Large intestine (tissue), 3 donors: ENCODE measurements around the gene SFRP5. TPM values are rescaled to one million over a fixed set of nuclear protein-coding genes. Genes with fewer than 3 reads are reported as not detected.

Source experiments
- DNase-seq, 2 donors: peaks; one replicate each; pipeline versions ENCODE4 v3.0.0 to v3.0.0-alpha.2; 2013
- H3K27ac ChIP-seq: one replicate; pipeline ENCODE4 v1.5.1; 2013; ENCODE audit warnings: low read length
- H3K27me3 ChIP-seq: 2 replicates; pipeline ENCODE4 v1.6.1; 2013; ENCODE audit warnings: low read length; ENCODE audit not compliant: control insufficient read depth, insufficient read depth
- H3K36me3 ChIP-seq: 2 replicates; pipeline ENCODE4 v1.6.1; 2013; ENCODE audit warnings: low read length; ENCODE audit not compliant: control insufficient read depth, insufficient read depth
- H3K4me1 ChIP-seq: one replicate; pipeline ENCODE4 v1.6.1; 2013; ENCODE audit warnings: low read length; ENCODE audit not compliant: control insufficient read depth, insufficient read depth
- H3K4me3 ChIP-seq: one replicate; pipeline ENCODE4 v1.5.1; 2013; ENCODE audit warnings: low read length
- H3K9me3 ChIP-seq: one replicate; pipeline ENCODE4 v1.6.1; 2013; ENCODE audit warnings: mild to moderate bottlenecking, low read depth, low read length, moderate library complexity; ENCODE audit not compliant: control insufficient read depth
- WGBS: methylation state at CpG from one replicate; pipeline ENCODE4 v1.1.5; 2013; ENCODE audit warnings: low lambda C conversion rate; ENCODE audit not compliant: insufficient coverage; 5-methylcytosine and 5-hydroxymethylcytosine counted together
- polyA plus RNA-seq: library from polyadenylated mRNA; unstranded; fragments of 120-200 nt; gene quantifications from one replicate; pipeline ENCODE4 v1.2.1, GENCODE V29; 2013

Gene SFRP5
- polyA plus RNA-seq, 1 donor = 25.0 TPM

DNA sequence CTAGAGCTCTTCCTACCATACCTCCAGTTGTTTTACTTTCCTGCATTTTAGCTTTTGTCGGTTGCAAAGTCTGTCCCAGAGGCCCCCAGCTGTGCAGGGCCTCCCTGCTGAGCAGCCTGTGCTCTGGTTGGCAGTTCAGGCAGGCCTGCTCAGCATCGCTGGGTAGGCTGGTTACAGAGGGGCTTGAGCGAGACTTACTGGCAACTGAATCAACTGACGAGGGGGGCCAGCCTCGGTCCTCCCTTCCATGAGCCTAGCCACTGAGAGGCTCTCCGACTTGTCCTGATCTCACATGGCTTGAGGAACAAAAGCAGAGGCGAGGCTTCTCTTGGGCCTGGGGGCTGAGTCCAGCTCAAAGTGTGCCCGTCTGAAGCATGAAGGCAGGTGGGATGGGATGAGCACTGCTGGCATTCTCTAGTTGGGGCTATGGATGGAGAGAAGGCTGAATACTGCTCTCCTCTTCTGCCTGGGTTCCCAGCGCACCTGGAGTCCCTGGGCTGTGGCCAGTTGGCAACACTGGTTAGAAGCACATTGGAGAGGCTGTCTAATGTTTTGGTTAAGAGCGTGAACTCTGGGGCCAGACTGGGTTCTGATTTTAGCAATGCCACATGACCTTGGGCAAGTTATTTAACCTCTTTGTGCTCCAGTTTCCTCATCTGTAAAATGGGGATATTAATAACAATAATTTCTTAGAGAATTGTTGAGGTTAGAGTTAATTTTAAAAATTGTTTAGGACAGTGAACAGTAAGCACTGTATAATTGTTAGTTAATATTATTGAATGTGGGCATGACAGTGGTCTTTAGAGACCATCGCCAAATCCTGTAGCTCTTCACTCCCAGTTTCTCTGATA is 6.9 kb upstream of the SFRP5 start:
- H3K27ac ChIP-seq = no peak overlapping the region
- H3K9me3 ChIP-seq = no peaks in the 10 kb centered on the region
- H3K36me3 ChIP-seq = no peaks in the 10 kb centered on the region
- DNase-seq = no peak
- H3K4me1 ChIP-seq = peaks cover 12% of the 10 kb centered on the region
- WGBS = 100% methylated on average over 1 of the region's 11 CpGs
- H3K27me3 ChIP-seq = no peaks in the 10 kb centered on the region
- H3K4me3 ChIP-seq = no peak overlapping the region

DNA sequence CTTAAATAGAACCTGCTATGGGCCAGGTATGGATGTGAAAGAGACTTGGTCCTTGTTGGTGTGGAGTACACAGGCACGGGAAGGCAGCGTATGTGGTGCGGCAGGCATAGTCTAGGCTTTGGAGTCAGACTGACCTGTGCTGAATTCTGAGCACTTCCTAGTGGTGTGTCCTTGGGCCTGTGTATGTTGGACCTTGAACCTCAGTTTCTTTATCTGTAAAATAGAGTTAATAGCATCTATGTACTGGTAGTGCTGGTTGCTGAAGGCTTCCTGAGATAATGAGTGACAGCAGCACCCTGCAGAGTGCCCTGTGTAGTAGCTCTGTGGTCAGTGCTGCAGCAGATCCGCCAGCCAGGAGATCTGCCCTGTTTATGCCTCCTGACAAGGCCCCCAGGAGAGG is 5.3 kb upstream of the SFRP5 start:
- Histone ChIP-seq H3K4me3 (no peak overlapping the region), H3K4me1 (peaks cover 24% of the 10 kb centered on the region), H3K27me3 (peaks cover 14% of the 10 kb centered on the region), H3K27ac (no peak overlapping the region), H3K9me3 (no peaks in the 10 kb centered on the region), H3K36me3 (no peaks in the 10 kb centered on the region)
- WGBS = no CpG with 5 or more reads among the region's 4 CpGs
- DNase-seq = peak; percentile 38 to 58

- DNase-seq = no peak
- Histone ChIP-seq H3K4me3 (no peak overlapping the region), H3K4me1 (peaks cover 25% of the 10 kb centered on the region), H3K27ac (no peak overlapping the region), H3K36me3 (no peaks in the 10 kb centered on the region), H3K27me3 (peaks cover 30% of the 10 kb centered on the region), H3K9me3 (no peaks in the 10 kb centered on the region)
- WGBS = no CpG with 5 or more reads among the region's 10 CpGs
Observed at GRCh38 chr10:97774811-97775294, 3.1 kb upstream of the SFRP5 start.

DNA sequence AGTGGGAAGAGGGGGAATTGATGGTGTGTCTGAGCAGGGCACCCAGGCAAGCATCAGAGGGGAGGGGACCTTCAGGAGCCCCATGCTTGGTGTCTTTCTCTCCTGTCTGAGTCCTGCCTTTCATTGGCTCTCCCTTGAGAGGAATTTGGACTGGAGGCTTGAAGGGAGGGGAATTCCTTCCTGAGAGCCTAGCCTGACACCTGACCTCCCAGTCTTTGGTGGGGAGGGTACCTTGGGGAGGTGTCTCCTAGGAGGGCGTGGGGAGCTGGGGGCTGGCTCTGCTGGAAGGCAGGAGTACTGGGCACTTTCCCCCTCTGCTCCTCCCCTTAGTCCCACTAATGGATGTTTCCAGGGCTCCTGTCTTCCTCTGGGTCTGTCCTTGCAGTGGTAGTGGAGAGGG is 1.3 kb upstream of the SFRP5 start:
- no peaks in the 10 kb centered on the region for H3K9me3 ChIP-seq
- H3K4me1 ChIP-seq = peaks cover 25% of the 10 kb centered on the region
- DNase-seq = no peak
- H3K27ac ChIP-seq = no peak overlapping the region
- WGBS = no CpG with 5 or more reads among the region's 1 CpG
- peaks cover 30% of the 10 kb centered on the region for H3K27me3 ChIP-seq
- H3K4me3 ChIP-seq = no peak overlapping the region
- no peaks in the 10 kb centered on the region for H3K36me3 ChIP-seq

GRCh38 chr10:97771055-97771891 is 526 bp downstream of the SFRP5 start:
- H3K4me3 ChIP-seq = peak overlapping the region; percentile 53
- H3K9me3 ChIP-seq = no peaks in the 10 kb centered on the region
- peaks cover 20% of the 10 kb centered on the region for H3K4me1 ChIP-seq
- peaks cover 30% of the 10 kb centered on the region for H3K27me3 ChIP-seq
- peak in 1 of 2 donors; percentile 72 for DNase-seq
- H3K36me3 ChIP-seq = peaks cover 2% of the 10 kb centered on the region
- WGBS = no CpG with 5 or more reads among the region's 90 CpGs
- H3K27ac ChIP-seq = no peak overlapping the region

DNA sequence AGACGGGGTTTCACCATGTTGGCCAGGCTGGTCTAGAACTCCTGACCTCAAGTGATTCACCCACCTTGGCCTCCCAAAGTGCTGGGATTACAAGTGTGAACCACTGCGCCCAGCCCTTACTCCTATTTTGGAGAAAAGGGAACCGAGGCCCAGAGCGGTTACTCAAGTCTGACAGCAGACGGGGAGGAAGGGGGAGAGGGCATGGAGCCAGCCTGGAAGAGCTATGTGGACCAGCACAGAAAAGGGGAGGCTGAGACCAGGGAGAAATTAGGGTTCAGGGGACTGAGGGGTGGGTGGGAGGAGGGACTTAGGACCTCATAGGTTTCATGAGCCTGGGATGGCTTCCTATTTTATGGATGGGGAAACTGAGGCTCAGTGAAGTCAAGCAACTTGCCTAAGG is 1.5 kb downstream of the SFRP5 start:
- DNase-seq = no peak
- H3K27ac ChIP-seq = no peak overlapping the region
- no peaks in the 10 kb centered on the region for H3K9me3 ChIP-seq
- peaks cover 20% of the 10 kb centered on the region for H3K4me1 ChIP-seq
- no peak overlapping the region for H3K4me3 ChIP-seq
- H3K27me3 ChIP-seq = peaks cover 30% of the 10 kb centered on the region
- H3K36me3 ChIP-seq = peaks cover 2% of the 10 kb centered on the region
- no CpG with 5 or more reads among the region's 5 CpGs for WGBS

DNA sequence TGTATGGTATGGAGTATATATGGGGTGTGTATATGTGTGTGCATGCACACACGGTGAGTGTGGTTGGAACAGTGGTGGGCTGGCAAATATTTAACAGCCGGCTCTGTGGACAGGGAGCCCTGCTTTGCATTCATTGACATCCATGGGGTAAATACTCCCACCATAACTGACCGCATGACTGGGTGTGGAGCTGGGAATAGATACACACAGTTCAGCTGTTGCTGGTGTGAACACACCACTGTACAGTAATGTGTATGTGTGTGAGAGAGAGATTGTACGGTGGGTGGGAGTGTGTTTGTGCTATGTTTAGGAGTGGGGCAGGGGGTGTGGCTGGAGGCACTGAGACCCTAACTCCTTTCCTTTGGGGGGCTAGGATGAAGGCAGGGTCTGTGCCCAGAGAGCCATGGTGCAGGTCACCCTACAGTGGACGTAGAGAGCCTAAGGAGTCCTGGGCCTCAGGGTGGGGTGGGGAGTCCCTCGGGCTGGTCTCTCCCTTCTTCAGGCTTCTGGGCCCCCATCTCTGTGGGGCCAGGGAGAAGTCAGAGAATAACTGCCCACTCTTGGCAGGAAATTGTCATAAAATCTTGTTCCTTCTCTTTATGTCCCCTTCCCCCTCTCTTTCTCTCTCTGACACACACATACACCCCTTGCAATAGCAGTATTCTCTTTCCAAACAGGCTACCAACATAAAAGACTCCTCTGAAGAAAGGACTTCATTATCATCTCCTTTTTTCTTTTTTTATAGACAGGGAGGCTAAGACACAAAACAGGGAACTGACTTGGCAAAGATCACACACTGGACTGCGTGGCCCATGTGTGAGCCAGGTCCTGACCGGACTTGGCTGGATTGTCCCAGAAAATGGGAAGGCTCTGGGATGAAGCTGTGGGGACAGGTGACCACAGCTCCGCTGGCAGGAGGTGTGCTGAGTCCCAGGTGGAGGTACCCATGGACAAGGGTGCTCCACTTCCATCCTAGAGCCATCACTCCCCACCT is 3.2 kb downstream of the SFRP5 start:
- Histone ChIP-seq H3K36me3 (peaks cover 2% of the 10 kb centered on the region), H3K27me3 (peaks cover 29% of the 10 kb centered on the region), H3K9me3 (no peaks in the 10 kb centered on the region), H3K27ac (no peak overlapping the region), H3K4me3 (no peak overlapping the region), H3K4me1 (peaks cover 19% of the 10 kb centered on the region)
- no peak for DNase-seq
- WGBS = no CpG with 5 or more reads among the region's 9 CpGs

DNA sequence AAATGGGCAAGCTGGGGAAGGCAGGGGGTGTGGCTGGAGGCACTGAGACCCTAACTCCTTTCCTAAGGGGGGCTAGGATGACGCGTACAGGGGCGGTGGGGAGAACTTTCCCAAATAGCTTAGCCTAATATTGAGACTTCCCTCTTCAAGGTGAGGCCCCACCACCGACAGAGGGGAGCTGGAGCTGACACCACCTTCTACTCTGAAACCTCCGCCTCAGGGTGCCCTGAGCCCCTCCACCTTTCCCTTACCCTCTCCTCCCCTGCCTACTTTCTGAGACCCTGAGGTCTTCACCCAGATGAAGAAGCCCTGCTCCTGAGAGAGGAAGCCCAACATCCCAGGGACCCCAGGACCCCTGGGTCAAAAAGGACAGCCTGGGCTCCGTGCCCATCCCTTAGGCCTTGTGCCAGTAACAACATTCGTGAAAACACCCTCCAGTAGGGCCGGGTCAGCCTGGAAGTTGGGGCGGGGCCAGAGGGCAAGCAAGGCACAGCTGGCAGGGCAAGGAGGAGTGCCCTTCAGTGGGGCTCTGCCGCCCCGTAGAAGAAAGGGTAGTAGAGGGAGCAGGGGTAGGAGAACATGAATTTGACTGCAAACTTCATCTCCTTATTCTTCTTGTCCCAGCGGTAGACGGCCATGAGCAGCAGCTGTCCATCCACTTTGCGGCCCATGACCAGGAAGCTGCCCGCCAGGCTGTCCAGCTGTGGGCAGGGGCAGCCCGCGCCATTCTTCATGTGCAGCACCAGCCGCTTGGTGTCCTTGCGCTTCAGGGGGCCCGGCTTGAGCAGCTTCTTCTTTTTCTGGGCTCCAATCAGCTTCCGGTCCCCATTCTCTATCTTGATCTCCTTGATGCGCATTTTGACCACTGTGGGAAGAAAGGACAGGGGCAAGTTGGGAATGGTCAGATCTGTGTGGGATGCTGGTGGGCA is 4.5 kb downstream of the SFRP5 start:
- Histone ChIP-seq H3K4me1 (peaks cover 6% of the 10 kb centered on the region), H3K4me3 (no peak overlapping the region), H3K27ac (no peak overlapping the region), H3K27me3 (peaks cover 17% of the 10 kb centered on the region), H3K9me3 (no peaks in the 10 kb centered on the region), H3K36me3 (peaks cover 4% of the 10 kb centered on the region)
- 82% methylated on average over 2 of the region's 22 CpGs for WGBS
- DNase-seq = no peak

DNA sequence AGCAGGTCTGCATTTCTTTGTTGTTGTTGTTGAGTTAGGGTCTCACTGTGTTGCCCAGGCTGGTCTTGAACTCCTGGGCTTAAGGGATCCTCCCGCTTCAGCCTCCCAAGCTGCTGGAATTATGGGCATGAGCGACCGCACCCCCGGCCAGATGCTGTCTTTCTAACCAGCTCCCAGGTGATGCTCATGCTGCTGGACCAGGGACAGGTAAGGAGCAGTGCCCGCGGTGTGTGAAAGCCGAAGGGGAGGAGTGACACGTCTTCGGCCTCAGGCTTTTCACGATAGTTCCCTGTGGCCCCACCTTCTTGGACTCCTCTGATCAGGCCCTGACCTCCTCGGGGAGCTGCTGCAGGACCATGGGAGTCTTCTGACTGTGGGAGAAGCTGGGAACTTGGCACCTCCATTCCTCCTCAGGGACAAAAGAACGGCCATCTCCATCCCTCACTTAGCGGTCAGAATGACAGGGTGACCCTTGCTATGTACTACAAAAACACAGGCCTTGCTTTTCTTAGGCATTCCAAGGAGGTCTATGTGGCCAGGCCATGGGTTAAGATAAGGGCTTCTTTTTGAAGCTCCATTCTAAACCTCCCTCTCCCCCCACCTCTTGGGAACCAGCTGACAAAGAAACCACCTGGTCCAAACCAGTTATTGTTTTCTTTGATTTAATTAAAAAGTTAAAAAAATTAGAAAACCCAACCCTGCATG is 5.5 kb downstream of the SFRP5 start:
- H3K27ac ChIP-seq = no peak overlapping the region
- no CpG with 5 or more reads among the region's 13 CpGs for WGBS
- DNase-seq = no peak
- no peaks in the 10 kb centered on the region for H3K9me3 ChIP-seq
- H3K27me3 ChIP-seq = peaks cover 11% of the 10 kb centered on the region
- H3K4me3 ChIP-seq = no peak overlapping the region
- peaks cover under 1% of the 10 kb centered on the region for H3K4me1 ChIP-seq
- H3K36me3 ChIP-seq = peaks cover 13% of the 10 kb centered on the region
